GM10266 (cell line): Measurements from ENCODE around the gene AFG1L.

Experiments used
- DNase-seq: peaks from one replicate; pipeline ENCODE4 v3.0.0; 2012; ENCODE audit errors: extremely low spot score
- CTCF ChIP-seq: IDR thresholded peaks from 2 replicates; pipeline ENCODE4 v1.5.1; 2012; ENCODE audit warnings: mild to moderate bottlenecking, low read depth; ENCODE audit not compliant: control insufficient read depth, insufficient read depth; ENCODE audit errors: missing control alignments

The AFG1L gene

GRCh38 chr6:108574457-108575141 lies 279.7 kb downstream of the AFG1L start:
- TF ChIP-seq CTCF: no peak
- DNase-seq: no peak
